Heart left ventricle (tissue), 16 donors: Measurements from ENCODE around the gene ANKRD13B. TPM values are rescaled to one million over a fixed set of nuclear protein-coding genes. Genes with fewer than 3 reads are reported as not detected.

Experiments used
- ATAC-seq, 4 donors: fragments of 200-7000 bp; cut with Tn5 transposase; one replicate each; pipeline ENCODE4 v1.9.1; 2020 to 2022; ENCODE audit warnings: moderate library complexity in 4 of 4, mild to moderate bottlenecking in 3 of 4, moderate number of reproducible peaks in 1 of 4
- DNase-seq, 5 donors: peaks; one replicate each; pipeline ENCODE4 v3.0.0-alpha.2; 2020
- H3K27ac ChIP-seq, 12 donors: fragments of 200-600 bp; sonication (generic) in 4 of 12; one replicate each; pipeline versions ENCODE4 v1.5.0 to v1.8.0; 2016 to 2022; ENCODE audit warnings: mild to moderate bottlenecking in 2 of 12
- H3K27me3 ChIP-seq, 9 donors: fragments of 200-600 bp; sonication (generic) in 2 of 9; one replicate each; pipeline versions ENCODE4 v1.5.1 to v1.8.0; 2016 to 2022; ENCODE audit warnings: mild to moderate bottlenecking in 3 of 9
- H3K36me3 ChIP-seq, 9 donors: fragments of 200-600 bp; sonication (generic) in 2 of 9; one replicate each; pipeline versions ENCODE4 v1.5.0 to v1.8.0; 2018 to 2022; ENCODE audit warnings: mild to moderate bottlenecking in 2 of 9
- H3K4me1 ChIP-seq, 12 donors: fragments of 200-600 bp; sonication (generic) in 4 of 12; one replicate each; pipeline versions ENCODE4 v1.5.0 to v1.8.0; 2016 to 2022; ENCODE audit warnings: mild to moderate bottlenecking in 3 of 12
- H3K4me3 ChIP-seq, 12 donors: fragments of 200-600 bp; sonication (generic) in 4 of 12; one replicate each; pipeline versions ENCODE4 v1.5.0 to v1.8.0; 2017 to 2022; ENCODE audit warnings: mild to moderate bottlenecking in 9 of 12, moderate library complexity in 4 of 12
- H3K9me3 ChIP-seq, 12 donors: fragments of 200-600 bp; sonication (generic) in 4 of 12; one replicate each; pipeline versions ENCODE4 v1.5.0 to v1.8.0; 2016 to 2022; ENCODE audit warnings: mild to moderate bottlenecking in 1 of 12
- POLR2A ChIP-seq, 2 donors: fragments of 450-650 bp; IDR thresholded peaks; one replicate each; pipeline ENCODE4 v1.6.1; 2017; ENCODE audit warnings: antibody characterized with exemption in 2 of 2, mild to moderate bottlenecking in 2 of 2, moderate library complexity in 2 of 2
- WGBS, 4 donors: extraction: QIAGEN DNeasy Blood & Tissue Kit in 2 of 4; methylation state at CpG; one replicate each; pipeline versions ENCODE4 v1.1.5 to v1.1.7; 2013 to 2018; 5-methylcytosine and 5-hydroxymethylcytosine counted together
- intact Hi-C, 10 donors: fragments of 100-400 bp; cut with DNase I; formaldehyde crosslinking; loops; one replicate each; pipeline versions ENCODE4 v1.11.1 to v1.14.2; 2022
- polyA plus RNA-seq, 2 donors: library from polyadenylated mRNA; stranded (reverse); fragments of 200-250 nt; gene quantifications; one replicate each; pipeline ENCODE4 v1.2.3, GENCODE V29; 2013
- total RNA-seq, 9 donors: library from RNA; depleted of rRNA in 2 of 9; stranded (reverse); fragments of >200 nt in 2 of 9; fragmentation: NEBNext Ultra II Directional in 3 of 9; extraction: Animal tissue kit (Norgen Biotek cat#: 25700) in 3 of 9; gene quantifications; one replicate each; pipeline versions ENCODE4 v1.1.0 to v1.2.4, GENCODE V29; 2016 to 2023
- TF ChIP-seq, protein P1 (sequence below), 12 donors: fragments of 200-600 bp; sonication (generic) in 4 of 12; IDR thresholded peaks; one replicate each; pipeline versions ENCODE4 v1.5.0 to v1.8.0; 2018 to 2022; ENCODE audit warnings: antibody characterized with exemption in 12 of 12, mild to moderate bottlenecking in 5 of 12
- donor health status: ischemic (EF 13 %, LVEDD 7.1; RV severe dilation, severe dysfunction).
- donor health status: healthy with polysubstance abuse.
- donor health status: DM: no; HTN: yes; CAD: no.
- donor health status: DM: no; HTN: no; CAD: no.
- donor health status: ischemic (EF 25% LVEDD 6.9; RV normal size, moderate dysfunction).
- donor health status: ischemic (EF 25% LVEDD 5.7; RV mildly dilated, moderate dysfunction).
- donor health status: healthy.
- donor health status: DM: yes; HTN: yes; CAD: no.
- donor health status: ischemic (EF 35%, LVEDD 5.7; RV mildly dilated, moderate dysfunction).
- donor health status: nonischemic (EF 11% LVEDD 7.7; RV severe dilation, severe dysfunction).
- donor health status: DM: yes; HTN: yes; CAD: no.
- donor health status: PGD.
- donor health status: ischemic (EF 29% LVEDD 5.4; RV normal size, mild dysfunction).
- donor health status: nonischemic (EF 23%, LVEDD 6.1; RV moderate dilation, normal function).

The ANKRD13B gene
- total and polyA plus RNA-seq, 11 donors: 4.1 to 12.7 (median 6.1) TPM

DNA sequence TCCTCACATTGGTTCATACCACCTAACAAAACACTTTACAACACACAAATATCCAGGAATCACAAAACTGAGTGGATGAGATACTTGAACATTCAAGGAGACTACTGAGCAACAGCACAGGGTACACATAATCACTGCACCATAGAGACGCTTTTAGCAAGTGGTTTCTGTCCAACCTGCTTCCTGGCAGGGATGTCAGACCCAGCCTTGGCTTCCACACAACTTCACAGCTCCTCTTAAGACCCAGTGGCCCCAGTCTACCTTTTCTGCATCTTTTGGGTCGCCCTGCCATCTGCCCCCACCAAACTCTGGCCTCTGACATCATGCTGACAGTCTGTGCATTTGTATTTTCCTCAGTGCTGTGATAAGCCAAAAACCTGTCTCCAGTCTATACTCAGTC, 35.7 kb downstream of the ANKRD13B start:
- H3K36me3 ChIP-seq: peaks cover 0 to 53% (median 31%) of the 10 kb centered on the region in 9 donors
- H3K27ac ChIP-seq: peak overlapping the region in 4 of 12 donors; percentile 2 to 28 (median 17)
- H3K4me3 ChIP-seq: no peak overlapping the region
- 66 to 71% (median 70%) methylated on average over 2 of the region's 2 CpGs for WGBS, 4 donors
- DNase-seq (no peak), ATAC-seq (peak in 3 of 4 donors; percentile 44 to 51 (median 47))
- H3K27me3 ChIP-seq: no peaks in the 10 kb centered on the region
- H3K9me3 ChIP-seq: no peaks in the 10 kb centered on the region
- H3K4me1 ChIP-seq: peaks cover 0 to 37% (median 8%) of the 10 kb centered on the region in 12 donors
- intact Hi-C loops: no loop called here
- TF ChIP-seq POLR2A (IDR thresholded peaks at IDR 0.05): no peak
- TF ChIP-seq, protein P1, sequence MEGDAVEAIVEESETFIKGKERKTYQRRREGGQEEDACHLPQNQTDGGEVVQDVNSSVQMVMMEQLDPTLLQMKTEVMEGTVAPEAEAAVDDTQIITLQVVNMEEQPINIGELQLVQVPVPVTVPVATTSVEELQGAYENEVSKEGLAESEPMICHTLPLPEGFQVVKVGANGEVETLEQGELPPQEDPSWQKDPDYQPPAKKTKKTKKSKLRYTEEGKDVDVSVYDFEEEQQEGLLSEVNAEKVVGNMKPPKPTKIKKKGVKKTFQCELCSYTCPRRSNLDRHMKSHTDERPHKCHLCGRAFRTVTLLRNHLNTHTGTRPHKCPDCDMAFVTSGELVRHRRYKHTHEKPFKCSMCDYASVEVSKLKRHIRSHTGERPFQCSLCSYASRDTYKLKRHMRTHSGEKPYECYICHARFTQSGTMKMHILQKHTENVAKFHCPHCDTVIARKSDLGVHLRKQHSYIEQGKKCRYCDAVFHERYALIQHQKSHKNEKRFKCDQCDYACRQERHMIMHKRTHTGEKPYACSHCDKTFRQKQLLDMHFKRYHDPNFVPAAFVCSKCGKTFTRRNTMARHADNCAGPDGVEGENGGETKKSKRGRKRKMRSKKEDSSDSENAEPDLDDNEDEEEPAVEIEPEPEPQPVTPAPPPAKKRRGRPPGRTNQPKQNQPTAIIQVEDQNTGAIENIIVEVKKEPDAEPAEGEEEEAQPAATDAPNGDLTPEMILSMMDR (IDR thresholded peaks at IDR 0.05): no peak

DNA sequence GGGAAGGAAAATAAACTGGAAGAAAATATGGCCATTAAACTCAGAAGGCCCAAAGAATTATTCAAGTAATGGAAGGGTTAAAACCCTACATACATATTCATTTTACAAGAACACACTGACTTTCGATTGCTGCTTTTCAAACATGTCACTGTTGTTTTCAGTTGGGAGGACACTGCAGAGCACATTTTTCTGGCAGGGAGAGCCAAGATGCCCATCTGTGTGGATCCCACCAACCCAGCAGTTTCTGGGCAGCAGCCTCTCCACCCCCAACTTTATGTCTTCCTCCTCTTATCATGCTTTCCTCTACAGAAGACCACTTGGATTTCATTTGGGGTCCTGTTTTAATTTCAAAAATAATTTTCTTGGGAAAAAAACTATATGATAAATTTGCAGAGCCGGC, 36.9 kb downstream of the ANKRD13B start:
- Histone ChIP-seq H3K9me3 (no peaks in the 10 kb centered on the region), H3K27me3 (no peaks in the 10 kb centered on the region), H3K4me3 (no peak overlapping the region), H3K4me1 (peaks cover 0 to 34% (median 8%) of the 10 kb centered on the region in 12 donors), H3K36me3 (peaks cover 0 to 64% (median 43%) of the 10 kb centered on the region in 9 donors), H3K27ac (peak overlapping the region in 1 of 12 donors; percentile 18)
- WGBS, 4 donors: 54 to 63% (median 57%) methylated on average over 2 of the region's 2 CpGs
- intact Hi-C loops: loop anchor here in 3 of 10 donors (5.0 to 10.0 kb wide), 2 partner anchors 302 to 305 kb away; partner anchors contain the start of gene SSH2 (in 3 of the 3)
- ATAC-seq: no peak
- DNase-seq: no peak
- no peak for TF ChIP-seq POLR2A (IDR thresholded peaks at IDR 0.05)

DNA sequence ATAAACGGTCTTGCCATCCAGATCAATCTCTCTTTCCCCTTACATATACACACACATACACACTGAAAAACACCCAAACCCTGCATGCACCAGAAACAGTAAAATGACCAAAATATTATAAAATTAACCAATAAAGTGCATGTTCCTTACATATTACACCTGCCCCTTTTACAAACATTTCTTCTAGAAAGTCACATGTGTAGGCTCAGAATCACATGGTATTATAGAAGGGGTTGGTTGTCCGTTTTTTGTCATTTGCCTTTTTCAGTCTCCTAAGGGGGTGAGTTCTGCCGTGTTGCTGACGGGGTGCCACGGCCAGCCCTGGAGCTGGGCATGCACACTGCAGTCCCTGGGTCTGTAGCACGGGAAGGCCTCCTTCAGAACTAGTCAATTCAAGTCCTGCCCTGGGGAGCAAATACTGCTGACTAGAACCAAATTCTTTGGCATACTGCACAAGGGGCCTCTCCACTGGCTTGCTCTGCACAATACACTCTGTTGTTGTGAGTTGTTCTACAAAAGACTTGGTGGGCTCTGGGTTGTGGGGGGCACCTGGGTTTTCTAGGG, 37.8 kb downstream of the ANKRD13B start:
- H3K9me3 ChIP-seq: no peaks in the 10 kb centered on the region
- no peak overlapping the region for H3K4me3 ChIP-seq
- intact Hi-C loops: loop anchor here in 3 of 10 donors (5.0 to 10.0 kb wide), 2 partner anchors 302 to 304 kb away; partner anchors contain the start of gene SSH2 (in 3 of the 3)
- peaks cover 0 to 27% (median 8%) of the 10 kb centered on the region in 12 donors for H3K4me1 ChIP-seq
- no peak for TF ChIP-seq POLR2A (IDR thresholded peaks at IDR 0.05)
- TF ChIP-seq, protein P1 (IDR thresholded peaks at IDR 0.05): no peak
- 80 to 86% (median 84%) methylated on average over 6 of the region's 6 CpGs for WGBS, 4 donors
- no peaks in the 10 kb centered on the region for H3K27me3 ChIP-seq
- DNase-seq: no peak
- ATAC-seq: no peak
- peaks cover 0 to 72% (median 52%) of the 10 kb centered on the region in 9 donors for H3K36me3 ChIP-seq
- no peak overlapping the region for H3K27ac ChIP-seq

DNA sequence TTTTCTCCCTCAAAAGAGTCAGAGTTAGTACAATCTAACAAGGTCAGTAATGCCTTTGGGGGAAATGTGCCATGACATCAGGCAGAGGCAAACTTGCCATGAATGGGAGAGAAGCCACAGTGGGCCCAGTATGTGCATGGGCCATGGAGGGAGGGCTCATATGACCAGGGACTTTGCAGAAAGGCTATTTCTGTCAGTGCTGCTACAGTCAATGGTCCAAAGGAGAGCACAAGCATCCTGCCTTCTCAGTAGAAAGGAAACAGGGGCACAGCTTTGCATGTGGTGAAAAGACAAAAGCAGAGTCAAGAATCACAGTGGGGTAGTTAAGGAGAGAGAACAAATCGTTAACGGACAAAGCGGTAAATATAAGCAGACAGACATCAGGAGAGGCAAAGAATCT, 41.0 kb downstream of the ANKRD13B start:
- intact Hi-C loops: loop anchor here in 3 of 10 donors (5.0 to 10.0 kb wide), 2 partner anchors 298 to 301 kb away; partner anchors contain the start of gene SSH2 (in 3 of the 3)
- ATAC-seq: peak in 1 of 4 donors; percentile 31
- no peaks in the 10 kb centered on the region for H3K9me3 ChIP-seq
- peaks cover 0 to 87% (median 64%) of the 10 kb centered on the region in 9 donors for H3K36me3 ChIP-seq
- no peaks in the 10 kb centered on the region for H3K27me3 ChIP-seq
- peaks cover 0 to 13% (median 2%) of the 10 kb centered on the region in 12 donors for H3K4me1 ChIP-seq
- TF ChIP-seq, protein P1 (IDR thresholded peaks at IDR 0.05): no peak
- no peak for TF ChIP-seq POLR2A (IDR thresholded peaks at IDR 0.05)
- WGBS, 4 donors: 90 to 94% (median 91%) methylated on average over 3 of the region's 3 CpGs
- H3K4me3 ChIP-seq: no peak overlapping the region
- peak overlapping the region in 2 of 12 donors; percentile 8 to 22 for H3K27ac ChIP-seq
- no peak for DNase-seq
